ENCODE data around the gene ZNF341. TPM values are rescaled to one million over a fixed set of nuclear protein-coding genes. Genes with fewer than 3 reads are reported as not detected.

Gene ZNF341
- total and polyA plus RNA-seq, 2 of the 8 experiments (the other 6 are each of a cell fraction or from before 2014, with no cell fraction given): 5.8 to 6.4 TPM

GRCh38 chr20:33772439-33772838 is 40.6 kb downstream of the ZNF341 start:
- H3K56ac ChIP-seq (replicated peaks; ENCODE audit: insufficient read length, low read depth, low read length): no peak overlapping the region
- H4K5ac ChIP-seq (ENCODE audit: insufficient read length, low read depth, low read length): no peak overlapping the region
- H2BK12ac ChIP-seq (ENCODE audit: low read depth, low read length): no peak overlapping the region
- ChIA-PET POLR2A (ENCODE audit: partially characterized antibody) (no interaction called here), CTCF (ENCODE audit: partially characterized antibody) (interaction anchor here (0.8 to 1.0 kb wide), 2 partner anchors 20 to 163 kb away, joined by 3 to 4 read pairs; no protein-coding TSS in a partner anchor)
- no peaks in the 10 kb centered on the region for H4K20me1 ChIP-seq (replicated peaks in 1 of 2; ENCODE audit: control insufficient read depth in 1 of 2, insufficient read depth in 2 of 2, low read length in 2 of 2)
- no peak overlapping the region for H2BK20ac ChIP-seq (ENCODE audit: low read length)
- H3K23ac ChIP-seq (ENCODE audit: insufficient read length): no peak overlapping the region
- H4K8ac ChIP-seq (ENCODE audit: extremely low read depth, insufficient read depth, low read length): no peak overlapping the region
- no peak overlapping the region for H2AFZ ChIP-seq (ENCODE audit: low read length)
- H3K79me1 ChIP-seq (ENCODE audit: low read depth, low read length): no peaks in the 10 kb centered on the region
- no peaks in the 10 kb centered on the region for H3K79me2 ChIP-seq (ENCODE audit: control insufficient read depth in 1 of 2, insufficient read depth in 2 of 2, low read length in 2 of 2)
- H3K4me1 ChIP-seq (replicated peaks in 1 of 4; ENCODE audit: control insufficient read depth in 3 of 4, insufficient read depth in 4 of 4, low read length in 3 of 4): no peaks in the 10 kb centered on the region
- H4K91ac ChIP-seq (replicated peaks; ENCODE audit: insufficient read length, low read length): no peak overlapping the region
- no peak overlapping the region for H3K18ac ChIP-seq (ENCODE audit: extremely low read depth, low read length)
- H3K36me3 ChIP-seq (ENCODE audit: control insufficient read depth in 2 of 4, insufficient read depth in 4 of 4, low read length in 3 of 4): no peaks in the 10 kb centered on the region
- no peak overlapping the region for H3K27ac ChIP-seq (ENCODE audit: low read depth, low read length)
- no peak overlapping the region for H2BK15ac ChIP-seq (ENCODE audit: low read length)
- no peak for TF ChIP-seq TAF1 (IDR thresholded peaks at IDR 0.05; ENCODE audit: low read depth, low read length)
- no peak for TF ChIP-seq BACH1 (IDR thresholded peaks at IDR 0.05; ENCODE audit: low read length)
- TF ChIP-seq EGR1 (IDR thresholded peaks at IDR 0.05; ENCODE audit: borderline replicate concordance, low read depth, low read length): no peak
- no peak for TF ChIP-seq USF2 (IDR thresholded peaks at IDR 0.05; ENCODE audit: low read length)
- no peak for TF ChIP-seq KDM1A (IDR thresholded peaks at IDR 0.05; ENCODE audit: borderline replicate concordance, low read length)
- no peak overlapping the region for H2BK120ac ChIP-seq (replicated peaks; ENCODE audit: low read depth, low read length)
- no peaks in the 10 kb centered on the region for H3K27me3 ChIP-seq (replicated peaks in 1 of 4; ENCODE audit: control insufficient read depth in 3 of 4, extremely low read depth in 1 of 4, insufficient read depth in 3 of 4, low read length in 3 of 4)
- FAIRE-seq: no peak
- no peak overlapping the region for H3K4ac ChIP-seq (replicated peaks; ENCODE audit: insufficient read length, low read depth, low read length)
- 89% methylated on average over 3 of the region's 3 CpGs; no CpG with 5 or more reads in 1 of the 2 experiments for WGBS, 2 experiments (ENCODE audit: extremely low coverage in 1 of 2, insufficient coverage in 1 of 2, insufficient read length in 1 of 2, insufficient replicate concordance in 2 of 2, low coverage in 1 of 2, low lambda C conversion rate in 2 of 2, missing lambda C conversion rate in 1 of 2)
- H2AK5ac ChIP-seq (ENCODE audit: low read depth, low read length): no peak overlapping the region
- H3K14ac ChIP-seq (ENCODE audit: insufficient read length): no peak overlapping the region
- no peak for DNase-seq (ENCODE audit: low read depth in 1 of 2, low spot score in 2 of 2)
- H3K4me2 ChIP-seq (ENCODE audit: insufficient read depth in 1 of 2, low read depth in 2 of 2, low read length in 2 of 2): no peak overlapping the region
- no peaks in the 10 kb centered on the region for H3K9me3 ChIP-seq (ENCODE audit: insufficient read depth in 2 of 2, low read depth in 1 of 2, low read length in 1 of 2)
- no peak overlapping the region for H3K9ac ChIP-seq (replicated peaks in 1 of 4; ENCODE audit: extremely low read depth in 1 of 4, low read depth in 3 of 4, low read length in 3 of 4)
- no peak overlapping the region for H2BK5ac ChIP-seq (ENCODE audit: low read depth, low read length)
- no peaks in the 10 kb centered on the region for H3K23me2 ChIP-seq (ENCODE audit: low read depth, low read length)
- no peak overlapping the region for H3K4me3 ChIP-seq (ENCODE audit: extremely low read depth in 1 of 4, insufficient read depth in 2 of 4, low read depth in 3 of 4, low read length in 4 of 4)

Measured in H1 (cell line).